GM18508 (cell line): Measurements from ENCODE around the gene KCTD13.
"Not testable (repeated sequence)": the region's sequence is repeated elsewhere in the genome, so short reads cannot be mapped to it uniquely, and the experiment has no call there.

Experiments
- ATAC-seq: cut with Tn5 transposase; IDR thresholded peaks from one replicate; pipeline ENCODE4 v1.9.1; 2021; ENCODE audit warnings: moderate number of reproducible peaks; ENCODE audit not compliant: insufficient read depth, unreplicated experiment

Gene KCTD13

GRCh38 chr16:29925781-29926710 is at the start of gene KCTD13:
Gene KCTD13, minus strand, starts transcription at chr16:29926226. Its CDS starts 193 bp downstream, at chr16:29926033.
- ATAC-seq, result peak; percentile 53

- no peak for ATAC-seq
Observed at GRCh38 chr16:29975134-29975538, 49.1 kb upstream of the KCTD13 start.

DNA sequence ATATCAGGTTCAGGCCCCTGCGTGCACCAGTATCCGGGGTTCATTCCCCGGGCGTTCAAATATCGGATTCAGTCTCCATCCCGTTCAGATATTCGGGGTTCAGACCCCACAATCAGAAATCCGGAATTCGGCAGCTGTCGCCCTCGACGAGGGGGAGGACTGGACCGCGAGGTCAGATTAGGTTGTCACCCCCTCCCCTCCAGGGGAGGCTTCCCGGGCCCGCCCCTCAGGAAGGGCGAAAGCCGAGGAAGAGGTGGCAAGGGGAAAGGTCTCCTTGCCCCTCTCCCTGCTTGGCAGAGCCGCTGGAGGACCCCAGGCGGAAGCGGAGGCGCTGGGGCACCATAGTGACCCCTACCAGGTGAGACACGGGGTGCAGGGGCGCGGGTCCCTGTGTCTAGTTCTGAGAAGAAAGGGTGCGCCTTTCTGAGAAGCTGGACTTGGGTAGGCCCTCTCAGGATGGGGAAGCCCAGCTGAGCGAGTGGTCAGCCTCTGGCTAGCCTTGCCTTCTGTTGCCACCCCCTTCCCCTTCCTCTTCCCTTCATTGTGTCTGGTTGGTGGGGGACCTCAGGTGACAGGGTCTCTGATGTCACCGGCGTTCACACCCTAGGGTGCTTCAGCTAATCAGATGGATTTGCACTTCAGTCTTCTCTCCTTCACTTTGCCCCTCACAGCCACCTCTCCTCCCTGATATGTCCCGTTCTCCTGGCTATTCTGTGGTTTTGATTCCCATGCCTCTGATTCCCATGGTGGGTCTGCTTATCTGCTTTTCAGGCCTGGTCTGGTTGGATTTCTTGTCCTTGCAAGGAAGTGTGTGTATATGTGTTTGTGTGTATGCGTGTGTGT is 48.5 kb upstream of the KCTD13 start:
- ATAC-seq, result no peak

DNA sequence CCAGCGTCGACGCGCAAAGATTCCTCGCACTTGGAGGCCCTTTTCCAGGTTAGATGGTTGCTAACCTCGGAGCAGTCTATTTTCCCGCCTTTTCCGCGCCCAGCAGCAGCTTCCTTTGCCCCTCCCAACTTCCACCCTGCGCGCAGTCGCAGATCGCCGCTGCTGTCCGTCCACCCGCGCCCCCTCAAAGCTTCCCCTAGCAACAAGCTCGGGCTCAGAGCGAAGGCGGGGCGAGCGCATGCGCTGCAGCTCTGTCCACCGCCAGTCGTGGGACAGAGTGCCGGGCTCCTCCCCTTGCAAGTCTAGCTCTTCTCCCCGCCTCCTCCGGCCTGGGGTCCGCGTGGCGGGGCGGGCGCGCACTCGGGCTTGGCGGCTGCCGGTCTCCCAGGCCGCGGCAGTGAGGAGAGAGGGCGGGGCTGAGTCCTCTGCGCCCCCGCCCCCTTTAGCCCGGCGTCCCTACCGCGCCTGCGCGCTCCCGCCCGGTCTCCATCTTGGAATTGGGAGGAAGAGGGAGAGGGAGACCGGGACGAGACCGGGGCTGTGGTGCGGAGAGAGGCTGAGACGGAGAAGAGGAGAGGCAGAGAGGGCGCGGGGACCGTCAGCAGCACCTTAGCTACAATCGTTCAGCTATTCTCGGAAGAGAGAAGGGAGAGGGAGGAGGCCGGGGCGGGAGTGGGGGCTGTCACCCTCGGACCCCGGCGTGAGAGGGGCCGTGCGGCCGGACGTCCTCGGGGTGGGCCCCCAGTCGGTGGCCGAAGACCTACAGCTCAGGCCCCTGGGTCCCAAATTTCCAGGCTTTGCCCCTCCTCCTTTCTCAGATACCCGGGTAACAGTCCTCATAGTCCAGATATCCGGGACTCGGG is 47.6 kb upstream of the KCTD13 start, which contains the start of gene TAOK2:
Gene TAOK2, plus strand, starts transcription at position 485 of the 863 bp plus-strand sequence. CDS start 3,905 bp downstream, outside the sequence.
- peak; percentile 52 for ATAC-seq

- no peak for ATAC-seq
Observed at GRCh38 chr16:29972992-29973383, 47.0 kb upstream of the KCTD13 start.

GRCh38 chr16:29972500-29972899 is 46.5 kb upstream of the KCTD13 start:
- ATAC-seq, result no peak

- ATAC-seq, result no peak
Observed at GRCh38 chr16:29971304-29971703, 45.3 kb upstream of the KCTD13 start.

DNA sequence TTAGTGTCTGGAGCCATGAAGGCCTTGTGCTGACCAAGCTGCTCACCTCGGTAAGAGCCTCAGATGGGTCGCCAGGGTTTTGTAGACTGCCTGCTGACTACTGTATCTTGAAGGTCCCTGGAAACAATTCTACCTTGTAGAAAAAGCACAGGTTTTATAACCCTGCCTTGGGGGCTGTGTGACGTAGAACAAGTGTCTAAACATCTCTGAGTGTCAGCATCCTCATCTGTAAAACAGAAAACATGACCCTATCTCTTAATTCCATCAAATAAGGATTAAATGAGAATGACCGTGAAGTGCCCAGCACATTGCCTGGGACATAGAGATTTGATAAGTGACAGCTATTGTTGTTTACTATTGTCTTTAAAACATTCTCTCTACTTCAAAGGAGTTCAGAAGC is 42.2 kb upstream of the KCTD13 start:
- ATAC-seq, result no peak

DNA sequence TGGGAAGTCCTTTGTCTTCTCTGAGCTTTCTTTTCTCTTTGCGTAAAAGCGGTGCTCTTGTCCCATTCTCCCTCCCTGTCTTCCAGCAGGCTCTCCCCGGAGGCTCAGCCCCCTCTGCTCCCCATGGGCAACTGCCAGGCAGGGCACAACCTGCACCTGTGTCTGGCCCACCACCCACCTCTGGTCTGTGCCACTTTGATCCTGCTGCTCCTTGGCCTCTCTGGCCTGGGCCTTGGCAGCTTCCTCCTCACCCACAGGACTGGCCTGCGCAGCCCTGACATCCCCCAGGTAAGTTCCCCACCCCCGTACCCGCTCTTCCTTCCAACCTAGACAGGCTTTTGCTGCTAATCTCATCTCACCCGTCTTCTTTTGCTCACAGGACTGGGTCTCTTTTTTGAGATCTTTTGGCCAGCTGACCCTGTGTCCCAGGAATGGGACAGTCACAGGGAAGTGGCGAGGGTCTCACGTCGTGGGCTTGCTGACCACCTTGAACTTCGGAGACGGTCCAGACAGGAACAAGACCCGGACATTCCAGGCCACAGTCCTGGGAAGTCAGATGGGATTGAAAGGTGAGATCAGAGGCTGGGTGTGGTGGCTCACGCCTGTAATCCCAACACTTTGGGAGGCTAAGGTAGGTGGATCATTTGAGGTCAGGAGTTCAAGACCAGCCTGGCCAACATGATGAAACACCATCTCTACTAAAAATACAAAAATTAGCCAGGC is 37.2 kb upstream of the KCTD13 start:
- ATAC-seq, result no peak

DNA sequence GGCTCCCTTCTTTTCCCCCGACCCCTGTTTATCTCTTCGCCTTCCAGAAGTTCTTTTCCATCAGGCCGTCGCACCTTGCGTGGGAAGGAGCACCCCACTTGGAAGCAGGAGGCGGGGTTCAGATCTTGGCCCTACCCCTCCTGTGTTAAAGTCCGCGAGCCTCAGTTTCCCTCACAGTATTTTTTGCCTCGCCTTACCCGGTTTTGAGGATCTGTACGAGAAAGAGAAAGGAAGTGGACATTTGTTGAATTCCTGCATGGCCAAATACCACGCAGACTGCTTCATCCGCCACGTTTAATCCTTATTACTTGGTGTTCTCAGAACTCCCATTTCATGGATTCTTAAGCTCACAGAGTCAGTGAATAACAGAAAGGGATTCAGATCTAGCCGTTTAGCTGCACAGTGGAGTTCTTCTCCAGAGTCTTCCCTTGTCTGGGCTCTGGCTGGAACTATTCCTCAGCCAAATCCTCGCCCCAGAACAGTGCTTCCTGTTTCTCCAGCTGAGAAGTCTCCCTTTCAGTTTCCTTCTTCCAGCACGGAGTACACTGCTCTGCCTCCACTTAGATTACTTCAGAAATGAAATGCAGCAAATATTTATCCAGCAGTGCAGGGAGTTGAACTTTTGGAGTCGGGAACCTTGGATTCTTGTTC is 36.4 kb upstream of the KCTD13 start:
- ATAC-seq, result no peak

- ATAC-seq, result no peak
Observed at GRCh38 chr16:29961479-29962343, 35.7 kb upstream of the KCTD13 start, which contains the start of gene TMEM219. Gene TMEM219, plus strand, starts transcription at chr16:29962079. Its CDS starts 1,065 bp downstream, at chr16:29963144.

DNA sequence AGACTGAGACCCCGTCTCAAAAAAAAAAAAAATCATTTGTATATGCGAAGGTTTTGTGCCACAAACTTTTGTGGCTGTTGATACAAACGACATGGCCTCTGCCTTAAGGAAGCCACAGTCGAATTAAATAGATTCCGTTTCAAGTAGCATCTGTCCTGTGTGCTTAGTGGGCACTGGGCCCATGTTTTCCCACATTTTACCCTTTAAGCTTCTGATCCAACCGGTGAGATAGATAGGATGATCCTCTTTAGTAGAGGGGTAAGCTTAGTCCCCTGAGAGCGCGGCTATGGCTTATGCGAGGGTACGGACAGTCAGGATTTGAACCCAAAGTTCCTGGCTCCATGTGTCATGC is 35.1 kb upstream of the KCTD13 start:
- ATAC-seq, result no peak

- ATAC-seq, result not testable (repeated sequence)
Observed at GRCh38 chr16:29959821-29960220, 33.8 kb upstream of the KCTD13 start.

- ATAC-seq, result no peak
Observed at GRCh38 chr16:29959293-29959692, 33.3 kb upstream of the KCTD13 start.

- no peak for ATAC-seq
Observed at GRCh38 chr16:29958756-29959155, 32.7 kb upstream of the KCTD13 start.

DNA sequence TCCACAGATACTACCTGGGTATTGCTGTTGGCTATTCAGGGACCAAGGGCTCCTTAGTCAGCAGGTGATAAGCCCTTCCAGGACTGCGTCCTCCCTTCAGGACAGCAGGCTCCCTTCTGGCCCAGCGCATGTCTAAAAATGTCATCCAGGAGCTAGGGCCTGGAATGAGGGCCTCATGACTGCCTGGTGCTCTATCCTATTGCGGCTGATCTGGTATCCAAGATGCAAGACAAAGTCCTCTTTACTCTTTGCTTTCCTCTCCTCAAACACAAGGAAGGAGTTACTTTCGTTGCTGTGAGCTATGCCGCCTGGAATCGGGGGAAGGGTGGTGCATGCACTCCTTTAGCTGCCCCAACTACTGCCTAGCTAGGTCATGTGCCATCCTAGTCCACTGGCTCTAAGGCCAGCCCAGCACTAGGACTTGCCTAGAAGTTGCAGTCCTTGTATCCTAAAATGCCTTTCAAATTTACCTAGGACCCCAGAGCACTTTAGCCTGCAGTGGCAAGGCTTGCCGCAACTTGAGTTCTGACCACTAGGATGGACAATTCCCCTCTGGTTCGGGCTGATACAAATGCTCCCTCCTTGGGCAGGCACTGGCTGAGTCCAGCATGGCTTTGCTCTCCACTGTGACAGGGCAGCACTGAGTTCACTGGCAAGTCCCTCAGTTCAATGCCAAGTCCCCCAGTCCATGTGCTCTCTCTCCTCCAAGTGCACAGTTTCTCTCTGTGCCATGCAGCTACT is 25.8 kb upstream of the KCTD13 start:
- no peak for ATAC-seq

DNA sequence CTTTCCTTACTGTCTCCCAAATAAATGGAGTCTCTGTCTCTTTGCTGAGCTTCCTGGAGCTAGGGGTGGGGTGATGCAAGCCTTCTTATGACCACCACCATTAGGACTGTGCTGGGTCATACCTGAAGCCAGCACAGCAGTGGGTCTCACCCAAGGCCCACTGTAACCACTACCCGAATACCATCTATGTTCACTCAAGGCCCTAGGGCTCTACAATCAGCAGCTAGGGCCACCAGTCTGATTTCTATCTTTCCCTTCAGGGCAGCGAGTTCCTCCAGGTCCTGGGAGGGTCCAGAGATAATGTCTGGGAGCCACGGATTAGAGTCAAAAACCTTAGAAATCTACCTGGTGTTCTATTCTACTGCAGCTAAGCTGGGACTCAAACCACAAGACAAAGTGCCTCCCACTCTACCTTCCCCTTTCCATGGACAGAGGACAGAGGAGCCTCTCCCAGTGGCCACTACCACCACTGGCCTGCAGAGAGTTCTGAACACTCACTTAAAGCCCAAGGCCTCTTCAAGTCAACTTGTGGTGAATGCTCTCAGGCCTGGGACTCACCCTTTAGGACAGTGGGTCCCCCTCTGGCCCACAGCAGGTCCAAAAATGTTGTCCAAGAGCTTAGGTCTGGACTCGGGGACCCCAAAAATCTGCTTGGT is 24.9 kb upstream of the KCTD13 start:
- no peak for ATAC-seq
